Measurements from ENCODE around the gene CD300A.

Gene CD300A

DNA sequence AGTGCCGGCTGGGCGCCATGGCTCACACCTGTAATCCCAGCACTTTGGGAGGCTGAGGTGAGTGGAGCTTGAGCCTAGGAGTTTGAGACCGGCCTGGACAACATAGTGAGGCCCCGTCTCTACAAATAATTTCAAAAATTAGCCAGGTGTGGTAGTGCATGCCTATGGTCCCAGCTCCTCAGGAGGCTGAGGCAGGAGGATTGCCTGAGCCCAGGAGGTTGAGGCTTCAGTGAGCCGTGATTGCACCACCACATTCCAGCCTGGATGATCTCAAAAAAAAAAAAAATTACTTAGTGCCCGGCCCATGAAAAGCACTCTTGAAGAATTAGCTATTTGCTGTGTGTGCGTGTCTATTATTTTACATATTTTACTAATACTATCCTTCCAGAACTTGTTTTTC is 24.9 kb upstream of the CD300A start:
- DNase-seq: no peak

DNA sequence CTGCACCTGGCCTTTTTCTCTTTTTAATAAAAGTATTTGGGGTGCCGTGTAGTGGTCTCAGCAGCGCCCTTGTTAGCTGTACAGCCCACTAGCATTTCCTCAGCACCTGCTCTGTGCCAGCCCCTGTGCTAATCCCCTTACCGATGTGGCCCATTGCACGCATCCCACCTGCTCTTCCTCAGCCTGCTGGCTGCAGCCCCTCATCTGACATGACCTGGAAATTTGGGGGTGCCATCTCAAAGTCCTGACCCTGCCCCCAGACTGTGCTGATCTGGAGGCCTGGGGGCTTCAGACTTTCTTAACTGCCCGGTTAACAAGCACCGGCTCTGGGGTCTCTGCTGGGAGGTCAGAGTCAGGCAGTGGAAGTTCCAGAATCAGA is 24.2 kb upstream of the CD300A start:
- DNase-seq: no peak

DNA sequence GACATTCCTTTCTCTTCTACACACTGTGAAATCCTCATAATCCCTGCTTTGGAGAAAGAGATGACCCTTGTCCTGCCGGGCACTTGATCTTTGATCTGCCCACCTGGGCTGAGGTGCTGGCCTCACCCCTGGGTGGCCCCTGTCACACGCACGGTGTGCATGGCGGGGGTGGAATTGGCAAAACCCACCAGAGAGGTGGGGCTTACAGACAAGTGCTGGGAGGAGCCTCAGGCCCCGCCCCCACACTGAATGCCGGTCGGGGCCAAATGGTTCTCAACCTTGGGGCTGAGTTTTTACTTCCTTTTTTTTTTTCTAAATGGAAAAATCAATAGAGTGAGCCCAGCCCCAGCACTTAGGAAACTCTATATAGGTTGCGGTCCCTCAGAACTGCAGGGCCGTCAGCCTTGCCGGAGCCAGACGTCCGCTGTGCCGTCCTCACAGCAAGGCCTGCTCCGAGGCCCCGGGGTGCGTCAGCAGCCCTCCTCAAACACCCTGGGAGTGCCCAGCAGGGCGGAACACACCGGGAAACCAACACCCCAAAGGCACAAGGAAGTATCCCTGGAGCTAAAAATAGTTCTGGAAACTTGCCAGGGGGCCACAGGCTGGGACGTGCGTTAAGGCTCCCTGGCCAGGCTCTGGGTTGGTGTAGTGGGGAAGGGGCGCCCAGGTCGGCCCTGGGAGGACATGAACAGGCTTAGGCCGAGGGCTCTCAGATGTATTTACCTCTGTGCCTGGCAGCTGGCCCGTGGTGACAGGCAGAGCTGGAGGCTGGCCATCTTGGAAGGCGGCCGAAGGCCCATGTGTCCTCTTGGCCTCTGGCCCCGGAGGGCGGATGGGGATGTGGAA is 23.5 kb upstream of the CD300A start:
- DNase-seq: no peak

DNA sequence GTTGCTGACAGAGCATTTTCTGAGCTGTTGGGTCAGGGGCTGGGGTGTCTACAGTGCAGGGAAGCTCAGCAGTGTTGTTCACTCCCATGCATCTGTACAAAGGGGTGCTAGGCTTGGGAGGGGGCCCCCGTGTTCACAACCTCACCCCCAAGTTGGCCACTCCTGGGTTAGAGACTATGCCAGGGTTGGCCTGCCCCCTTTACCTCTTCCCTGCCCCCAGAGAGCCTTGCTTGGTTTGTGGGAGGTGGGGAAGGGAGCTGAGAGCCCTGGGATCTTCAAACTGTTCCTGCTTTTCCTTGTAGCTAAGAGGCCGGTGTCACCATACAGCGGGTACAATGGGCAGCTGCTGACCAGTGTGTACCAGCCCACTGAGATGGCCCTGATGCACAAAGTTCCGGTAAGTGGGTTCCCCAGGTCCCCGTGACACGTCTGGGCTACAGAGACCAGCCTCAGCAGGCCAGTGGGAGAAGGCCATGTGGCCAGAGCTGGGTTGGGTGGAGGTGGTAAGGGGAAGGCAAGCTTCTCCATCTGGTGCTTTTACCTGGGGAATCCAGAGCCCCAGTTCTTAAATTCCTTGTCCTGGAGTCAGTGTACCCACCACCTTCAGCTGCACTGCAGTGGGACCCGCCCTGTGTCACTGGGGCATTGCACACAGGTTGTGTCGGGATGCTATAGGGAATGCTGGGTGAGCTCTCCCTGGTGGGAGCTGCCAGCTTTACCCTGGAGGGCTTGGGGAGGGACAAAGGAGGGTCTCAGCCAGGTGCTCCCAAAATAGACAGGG is 22.7 kb upstream of the CD300A start:
- no peak for DNase-seq

DNA sequence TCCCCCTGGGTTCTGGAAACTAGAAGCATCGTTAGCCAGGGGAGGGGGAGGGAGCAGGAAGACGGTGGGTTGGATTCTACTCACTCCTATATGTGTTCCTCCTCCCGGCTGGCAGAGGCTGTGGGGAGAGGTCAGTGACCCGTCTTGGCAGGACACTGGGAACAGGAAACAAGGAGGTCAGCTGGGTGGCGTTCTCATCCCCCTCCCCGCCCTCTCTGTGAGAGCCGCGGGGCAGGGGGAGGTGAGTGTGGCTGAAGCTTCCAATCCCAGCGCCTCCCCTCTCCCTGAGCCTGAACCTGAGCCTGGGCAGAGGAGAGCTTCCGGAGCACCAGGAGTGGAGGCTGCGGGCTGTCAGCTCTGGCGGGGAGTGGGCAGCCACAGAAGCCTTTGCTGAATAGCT is 22.0 kb upstream of the CD300A start:
- DNase-seq: no peak

DNA sequence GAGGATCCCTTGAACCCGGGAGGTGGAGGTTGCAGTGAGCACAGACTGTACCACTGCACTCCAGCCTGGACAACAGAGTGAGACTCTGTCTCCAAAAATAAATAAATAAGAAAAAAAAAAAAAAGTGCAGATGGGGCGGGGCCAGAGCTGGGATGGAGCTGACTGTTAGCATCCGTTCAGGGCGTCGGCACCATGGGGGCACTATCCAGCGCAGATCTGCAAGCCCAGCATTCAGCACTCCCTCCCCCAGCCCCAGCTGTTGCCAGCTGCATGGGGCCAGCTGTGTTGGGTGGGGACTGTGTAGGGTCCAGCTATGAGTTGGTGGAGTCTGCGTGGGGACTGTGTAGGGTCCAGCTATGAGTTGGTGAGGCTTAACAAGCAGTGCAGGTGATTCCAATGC is 21.3 kb upstream of the CD300A start:
- DNase-seq: no peak

DNA sequence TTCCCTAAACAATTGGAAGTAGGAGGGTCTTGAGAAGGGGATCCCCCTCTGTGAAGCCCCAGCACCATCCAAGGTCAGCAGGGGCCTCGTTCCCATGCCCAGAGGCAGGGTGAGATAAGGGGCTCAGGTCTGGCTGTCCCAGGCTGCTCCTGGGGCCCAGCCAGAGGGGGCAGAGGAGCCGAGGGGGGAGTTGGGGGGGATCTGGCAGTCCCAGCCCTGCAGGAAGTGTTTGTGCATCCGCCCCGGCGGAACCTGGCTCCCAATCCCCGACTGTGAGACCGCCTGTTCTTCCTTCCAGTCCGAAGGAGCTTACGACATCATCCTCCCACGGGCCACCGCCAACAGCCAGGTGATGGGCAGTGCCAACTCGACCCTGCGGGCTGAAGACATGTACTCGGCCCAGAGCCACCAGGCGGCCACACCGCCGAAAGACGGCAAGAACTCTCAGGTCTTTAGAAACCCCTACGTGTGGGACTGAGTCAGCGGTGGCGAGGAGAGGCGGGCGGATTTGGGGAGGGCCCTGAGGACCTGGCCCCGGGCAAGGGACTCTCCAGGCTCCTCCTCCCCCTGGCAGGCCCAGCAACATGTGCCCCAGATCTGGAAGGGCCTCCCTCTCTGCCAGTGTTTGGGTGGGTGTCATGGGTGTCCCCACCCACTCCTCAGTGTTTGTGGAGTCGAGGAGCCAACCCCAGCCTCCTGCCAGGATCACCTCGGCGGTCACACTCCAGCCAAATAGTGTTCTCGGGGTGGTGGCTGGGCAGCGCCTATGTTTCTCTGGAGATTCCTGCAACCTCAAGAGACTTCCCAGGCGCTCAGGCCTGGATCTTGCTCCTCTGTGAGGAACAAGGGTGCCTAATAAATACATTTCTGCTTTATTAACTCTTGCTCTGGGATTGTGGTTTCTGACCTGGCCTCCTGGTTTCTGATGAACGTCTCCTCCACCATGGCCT is 19.6 kb upstream of the CD300A start:
- DNase-seq: peak; percentile 76

DNA sequence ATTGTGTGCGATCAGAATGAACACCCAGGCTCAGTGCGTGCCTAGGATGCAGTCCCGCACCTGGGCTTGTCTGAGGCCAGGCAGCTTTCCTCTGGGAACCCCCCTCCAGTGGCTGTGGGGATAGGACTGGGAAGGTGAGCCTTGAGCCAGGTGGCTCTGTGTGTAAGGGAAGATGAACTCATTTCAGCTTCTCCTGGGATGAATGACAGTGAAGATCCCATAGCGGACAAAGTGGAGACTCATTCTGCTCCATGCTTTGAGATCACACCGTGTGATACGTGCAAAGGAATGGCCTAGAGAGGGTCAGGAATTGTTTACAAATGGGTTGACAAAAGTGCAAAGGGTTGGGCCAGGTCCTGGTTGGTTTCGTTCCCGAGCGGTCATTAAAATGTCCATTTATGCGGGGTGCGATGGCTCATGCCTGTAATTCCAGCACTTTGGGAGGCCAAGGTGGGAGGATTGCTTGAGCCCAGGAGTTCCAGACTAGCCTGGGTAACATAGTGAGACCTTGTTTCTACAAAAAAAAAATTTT is 18.7 kb upstream of the CD300A start:
- DNase-seq: no peak

DNA sequence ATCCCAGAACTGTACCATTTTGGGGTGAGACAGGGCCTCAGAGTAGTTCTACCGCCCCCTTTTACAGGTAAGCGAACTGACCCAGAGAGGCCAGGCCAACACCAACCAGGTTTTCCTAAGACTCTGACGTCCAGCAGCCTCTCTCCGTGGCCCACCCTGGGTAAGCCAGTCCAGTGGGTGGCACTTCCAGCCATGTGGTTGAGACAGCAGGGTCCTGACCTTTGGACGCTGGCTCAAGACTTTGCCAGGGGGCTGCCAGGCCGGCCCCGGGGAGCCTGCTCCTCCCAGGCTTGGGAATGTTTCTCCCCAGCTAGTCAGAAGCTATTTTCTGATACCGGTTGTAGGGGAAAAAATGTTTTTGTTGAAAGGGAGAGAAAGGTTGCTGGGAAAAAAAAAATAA is 17.7 kb upstream of the CD300A start:
- no peak for DNase-seq

DNA sequence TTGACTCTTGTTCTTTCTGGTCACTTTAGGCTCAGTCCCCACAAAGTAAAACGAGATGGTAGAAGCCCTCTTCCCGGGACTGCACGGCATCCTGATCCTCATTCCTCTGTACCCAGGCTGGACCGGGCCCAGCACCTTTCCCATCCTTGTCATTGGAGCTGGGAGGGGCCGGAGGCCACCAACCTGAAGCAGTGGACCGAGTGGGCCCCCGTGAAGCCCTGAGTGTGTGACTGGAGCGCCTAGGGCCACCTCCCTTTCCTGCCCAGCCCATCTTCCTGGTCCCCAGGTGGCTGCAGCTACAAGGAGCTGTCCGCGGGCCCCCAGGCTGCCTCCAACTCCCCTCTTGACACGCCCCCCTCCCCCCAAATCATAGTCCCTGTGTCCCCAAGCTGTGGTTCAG is 17.1 kb upstream of the CD300A start:
- no peak for DNase-seq

DNA sequence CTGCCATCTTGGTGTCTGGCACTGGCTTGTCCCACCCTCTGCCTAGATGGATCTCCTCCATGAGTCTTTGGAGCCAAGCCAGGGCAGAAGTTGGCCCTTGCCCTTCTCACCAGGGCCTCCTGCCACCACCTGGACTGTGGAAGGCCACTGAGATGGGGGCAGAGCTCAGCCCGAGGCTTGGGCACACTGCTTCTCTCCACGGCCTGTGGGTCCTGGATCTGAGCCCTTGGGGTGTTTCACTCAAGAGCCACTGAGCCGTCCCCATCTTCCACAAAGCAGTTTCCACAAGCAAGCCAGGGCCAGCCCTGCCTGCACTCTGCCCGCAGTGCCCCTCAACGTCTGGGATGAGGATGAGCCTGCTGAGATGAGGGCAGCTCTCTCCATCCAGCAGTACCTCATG is 16.7 kb upstream of the CD300A start:
- DNase-seq: no peak

DNA sequence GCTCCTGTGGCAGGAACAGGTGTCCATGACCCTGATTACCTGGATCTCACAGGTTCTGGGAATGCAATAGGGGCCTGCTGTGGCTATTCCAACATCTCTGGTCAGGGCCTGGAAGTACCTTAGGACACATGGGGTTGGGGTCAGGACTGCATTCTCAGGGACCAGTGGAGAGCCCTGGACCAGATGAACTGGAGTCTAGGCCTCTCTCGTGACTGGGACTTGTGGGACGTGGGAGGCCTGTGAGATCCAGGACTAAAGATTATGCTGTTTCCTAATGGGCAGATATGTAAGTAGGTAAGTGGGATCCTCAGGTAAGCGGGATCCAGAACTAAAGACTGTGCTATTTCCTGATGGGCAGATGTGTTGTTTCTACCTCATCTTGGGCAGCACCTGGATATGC is 16.2 kb upstream of the CD300A start:
- DNase-seq: no peak

DNA sequence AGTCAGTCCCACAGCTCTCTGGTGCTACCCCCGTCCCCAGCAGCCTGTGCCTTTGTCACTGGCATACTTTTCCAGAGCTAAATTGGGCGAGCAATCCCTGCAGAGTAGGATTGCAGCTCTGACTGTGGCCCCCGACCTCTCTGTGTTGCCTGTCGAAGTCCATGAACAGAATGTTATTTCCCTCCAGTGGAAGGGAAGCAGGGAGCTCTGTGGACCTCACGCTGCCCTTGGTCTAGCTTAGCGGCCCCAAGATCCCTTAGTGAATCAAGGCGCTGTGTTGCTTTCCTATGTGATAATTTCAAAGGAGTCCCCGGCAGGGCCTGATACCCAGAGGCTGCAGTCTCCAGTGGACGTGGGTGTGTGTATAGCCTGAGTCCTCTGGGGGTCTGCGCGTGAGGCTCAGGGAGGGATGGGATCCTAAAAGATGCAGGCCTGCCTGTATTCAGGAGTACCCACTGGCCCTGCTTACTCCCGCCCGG is 15.5 kb upstream of the CD300A start:
- no peak for DNase-seq

DNA sequence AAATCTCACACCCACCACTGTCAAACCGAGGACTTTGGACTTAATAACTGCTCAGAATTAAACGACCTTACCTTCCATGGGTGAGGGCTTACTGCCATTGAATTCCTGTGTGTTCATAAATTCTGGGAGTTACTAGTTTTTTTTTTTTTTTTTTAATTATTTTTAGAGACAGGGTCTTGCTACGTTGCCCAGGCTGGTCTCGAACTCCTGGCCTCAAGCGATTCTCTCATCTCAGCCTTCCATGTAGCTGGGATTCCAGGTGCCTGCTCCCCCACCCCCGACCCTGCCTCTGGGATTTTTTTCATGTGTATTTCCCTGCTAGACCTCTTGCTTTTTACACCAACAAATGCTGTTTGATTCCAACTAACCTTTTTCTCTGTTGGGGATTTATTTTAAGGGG is 14.9 kb upstream of the CD300A start:
- no peak for DNase-seq

DNA sequence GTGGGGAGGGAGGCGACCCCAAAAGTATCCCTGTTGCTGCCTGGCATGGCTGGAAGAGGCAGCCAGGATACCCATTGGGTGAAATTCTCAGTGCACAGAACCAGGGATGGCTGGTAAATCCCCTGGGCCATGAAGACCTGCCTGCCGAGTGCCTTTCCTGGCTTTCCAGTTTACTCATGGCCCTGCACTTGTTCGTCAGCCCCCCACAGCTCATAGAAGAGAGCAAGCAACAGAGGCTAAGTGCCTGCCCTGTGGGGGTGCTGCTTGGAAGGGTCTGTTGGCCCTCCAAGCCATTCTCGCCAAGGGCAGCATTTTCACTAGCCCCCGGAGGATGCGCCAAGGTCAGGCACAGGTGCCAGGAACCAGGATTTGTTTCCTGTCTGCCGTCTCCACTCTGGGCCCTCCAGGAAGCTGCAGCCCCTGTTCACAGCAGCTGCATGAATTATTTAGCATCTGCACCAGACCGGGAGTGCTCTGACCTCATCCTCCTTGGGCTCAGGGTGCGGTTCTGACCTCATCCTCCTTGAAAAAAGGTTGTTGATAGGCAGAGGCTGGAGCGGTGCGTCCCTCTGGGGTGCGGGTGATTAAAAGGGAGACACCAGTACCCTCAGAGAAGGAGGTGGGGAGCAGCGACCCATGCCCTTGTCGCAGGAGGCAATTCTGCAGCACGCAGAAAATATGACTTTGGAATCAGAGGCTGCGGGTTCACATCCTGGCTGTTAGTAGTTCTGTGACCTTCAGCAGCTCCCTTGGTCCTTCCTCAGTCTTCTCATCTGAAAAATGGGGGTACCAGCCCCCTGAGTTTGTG is 14.2 kb upstream of the CD300A start:
- no peak for DNase-seq

DNA sequence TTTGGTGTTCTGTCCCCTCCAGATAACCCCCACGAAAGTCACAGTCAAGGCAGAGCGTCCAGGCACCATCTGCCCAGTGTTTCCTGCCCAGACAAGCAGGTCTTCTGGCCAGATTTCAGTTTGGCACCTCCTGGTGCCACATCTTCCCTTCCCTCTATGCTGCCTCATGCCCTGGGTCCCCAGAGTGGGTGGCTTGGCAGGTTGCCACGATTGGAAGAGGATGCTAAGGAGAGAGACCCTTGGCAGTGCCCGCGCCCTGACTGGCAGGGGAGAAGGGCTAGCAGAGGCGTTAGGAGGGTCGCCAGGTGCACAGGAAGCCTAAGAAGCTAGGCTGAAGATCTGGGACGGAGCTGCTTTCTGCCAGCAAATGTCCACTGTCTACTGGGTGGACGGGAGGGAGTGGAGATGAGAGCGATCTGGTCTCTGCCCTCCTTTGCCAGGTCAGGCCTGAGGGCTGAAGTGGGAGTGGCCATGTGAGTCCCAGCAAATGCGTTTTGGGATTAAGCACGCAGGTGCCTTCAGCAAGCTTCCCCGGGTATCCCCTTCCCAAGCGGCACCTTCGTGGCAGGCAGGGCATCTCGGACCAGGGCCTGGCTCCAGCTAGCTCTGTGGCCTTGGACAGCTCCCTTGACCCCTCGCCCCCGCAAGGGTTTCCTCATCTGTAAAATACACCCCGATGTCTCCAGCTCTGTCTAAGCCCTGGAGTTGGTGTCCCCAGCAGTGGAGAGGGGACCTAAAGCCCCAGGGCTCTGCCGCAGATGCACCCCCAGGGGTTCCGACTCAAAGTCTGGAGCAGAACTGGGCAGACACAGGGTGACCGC is 13.4 kb upstream of the CD300A start:
- DNase-seq: no peak

DNA sequence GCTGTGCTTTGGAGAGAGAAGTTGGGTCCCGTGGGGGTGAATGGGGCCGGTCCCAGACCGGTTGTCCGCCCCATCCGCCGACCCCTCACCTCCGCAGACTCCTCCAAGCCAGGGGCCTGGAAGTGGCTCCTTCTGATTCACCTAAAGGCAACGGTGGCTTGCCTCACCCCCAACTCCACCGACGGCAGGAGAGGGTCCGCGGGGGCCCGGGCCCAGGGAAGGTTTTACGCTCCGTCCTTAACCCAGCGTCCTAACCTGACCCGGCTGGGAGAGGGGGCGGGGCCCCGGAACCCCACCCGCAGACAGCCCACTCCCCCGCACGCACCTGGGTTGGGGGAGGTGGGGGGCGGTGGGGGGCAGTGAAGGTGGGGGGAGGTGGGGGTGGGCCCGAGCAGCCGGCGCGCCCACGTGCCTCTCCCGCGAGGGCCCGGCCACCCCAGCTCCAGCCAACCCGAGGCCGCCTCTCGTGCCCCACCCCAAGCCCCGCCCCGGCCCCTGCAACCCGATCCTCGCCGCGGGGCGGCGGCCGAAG is 12.7 kb upstream of the CD300A start:
- no peak for DNase-seq

DNA sequence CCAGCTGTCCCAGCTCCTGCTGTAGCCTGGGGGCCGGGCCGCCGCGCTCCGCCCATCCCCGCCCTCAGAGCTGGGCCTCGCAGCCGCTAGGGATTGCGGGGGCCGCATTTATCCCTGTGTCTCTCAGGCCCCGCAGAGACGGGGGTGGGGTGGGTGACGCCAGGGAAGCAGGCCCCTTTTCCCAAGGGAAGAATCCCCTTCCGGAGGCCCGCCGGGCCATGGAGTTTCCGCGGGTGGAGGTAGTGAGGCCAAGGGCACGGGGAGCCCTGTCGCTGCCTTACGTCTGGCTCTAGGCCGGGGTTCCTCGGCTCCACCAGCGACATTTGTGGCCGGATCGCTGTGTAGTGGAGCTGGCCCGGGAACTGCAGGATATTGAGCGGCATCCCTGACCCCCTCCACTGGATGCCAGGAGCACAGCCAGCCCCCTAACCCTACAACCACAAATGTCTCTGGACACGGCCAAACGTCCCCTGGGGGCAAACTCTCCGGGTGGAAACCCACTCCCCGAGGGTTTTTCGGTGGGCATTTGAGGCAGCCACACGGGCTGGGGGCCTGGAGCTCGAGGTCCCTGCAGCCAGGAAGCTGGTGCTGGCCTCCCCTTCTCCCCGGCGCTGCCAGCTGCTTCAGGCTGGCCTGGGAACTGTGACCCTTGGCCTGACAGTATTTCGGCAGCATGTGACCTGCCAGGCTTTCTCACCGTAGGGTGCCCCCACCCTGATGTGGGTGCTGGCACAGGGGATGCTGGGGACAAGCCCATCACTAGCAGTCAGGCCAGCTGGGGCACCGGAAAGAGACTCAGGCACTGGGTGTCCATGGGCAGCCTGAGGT is 12.0 kb upstream of the CD300A start:
- peak; percentile 86 for DNase-seq

DNA sequence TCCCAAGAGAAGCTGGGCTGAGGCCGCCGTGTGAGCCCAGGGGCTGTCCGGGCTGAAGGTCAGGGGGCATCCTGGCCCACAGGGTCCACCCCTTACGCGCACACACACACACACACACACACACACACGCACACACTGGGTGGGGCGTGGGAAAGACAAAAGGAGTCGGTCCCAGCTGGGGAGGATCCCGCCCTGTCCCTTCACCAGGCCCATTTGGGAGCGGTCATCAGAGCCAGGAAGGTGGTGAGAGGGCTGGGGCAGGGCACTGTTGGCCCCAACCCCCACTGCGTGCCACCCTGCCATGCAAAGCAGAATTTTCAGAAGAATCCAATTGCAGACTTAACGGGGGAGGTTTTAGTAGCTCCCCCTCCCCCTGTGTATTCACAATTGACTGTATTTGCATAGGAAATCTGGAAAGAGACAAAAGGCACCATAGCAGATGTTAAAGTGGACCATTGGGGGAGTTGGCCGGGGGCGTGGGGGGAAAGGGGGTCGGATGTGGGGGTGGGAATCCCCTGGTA is 11.3 kb upstream of the CD300A start:
- DNase-seq: no peak

DNA sequence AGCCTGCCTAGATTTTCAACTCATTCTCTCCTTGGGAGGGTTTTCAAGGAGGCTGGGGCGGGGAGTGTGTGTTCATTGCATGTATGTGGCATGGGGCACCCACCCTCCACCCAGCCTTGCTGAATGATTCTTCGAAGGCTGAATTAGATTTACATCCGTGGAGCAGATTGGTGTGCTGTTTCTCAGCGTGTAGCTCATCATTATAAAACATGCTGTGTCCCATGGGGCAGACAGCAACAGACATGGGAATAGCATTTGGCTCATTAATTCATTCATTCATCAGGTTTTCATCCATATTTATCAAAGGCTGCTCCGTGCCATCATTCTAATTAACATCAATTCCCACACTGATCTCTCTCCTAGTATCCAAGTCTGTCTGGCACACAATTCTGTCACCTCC is 10.6 kb upstream of the CD300A start:
- DNase-seq: no peak

Measured in activated CD8-positive, alpha-beta memory T cell treated with anti-CD3 and anti-CD28 coated beads for 24 hours (primary cell).